Adipose tissue (tissue), 3 donors: ENCODE measurements around the gene RFTN1. TPM values are rescaled to one million over a fixed set of nuclear protein-coding genes. Genes with fewer than 3 reads are reported as not detected.

Source experiments
- H3K27ac ChIP-seq: one replicate; pipeline ENCODE4 v1.5.1; 2013; ENCODE audit warnings: low read depth, low read length
- WGBS, 3 donors: extraction: QIAGEN DNeasy Blood & Tissue Kit; methylation state at CpG; one replicate each; pipeline ENCODE4 v1.1.7; 2013; 5-methylcytosine and 5-hydroxymethylcytosine counted together
- polyA plus RNA-seq, 3 donors: library from polyadenylated mRNA; stranded (reverse); fragments of 200-250 nt; gene quantifications; one replicate each; pipeline ENCODE4 v1.2.3, GENCODE V29; 2013
- donor health status: healthy with polysubstance abuse.
- donor health status: Bipolar disorder and iron deficiency.
- donor health status: healthy.

The RFTN1 gene
- polyA plus RNA-seq, 3 donors = 5.7 to 46.0 (median 44.4) TPM

DNA sequence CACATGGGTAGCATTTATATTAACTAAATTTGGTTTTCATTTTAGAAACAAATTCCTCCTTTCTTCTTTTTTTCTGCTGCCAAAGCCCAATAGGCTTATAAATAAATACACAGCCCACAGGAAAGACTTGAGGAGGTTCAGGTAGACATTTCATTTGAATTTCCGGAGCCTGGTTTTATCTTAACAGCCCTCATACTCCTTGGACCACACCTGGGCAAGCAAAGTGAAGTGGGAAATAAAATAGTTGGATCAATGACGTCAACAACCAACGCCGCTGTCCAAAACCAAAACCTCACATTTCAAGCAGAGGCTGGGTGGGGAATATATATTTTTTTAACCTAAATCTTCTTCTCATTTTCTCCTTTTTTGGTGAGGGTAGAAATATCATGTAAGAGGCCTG lies 53.2 kb downstream of the RFTN1 start:
- no peak overlapping the region for H3K27ac ChIP-seq
- WGBS, 3 donors = 79 to 96% (median 93%) methylated on average over 4 of the region's 4 CpGs

DNA sequence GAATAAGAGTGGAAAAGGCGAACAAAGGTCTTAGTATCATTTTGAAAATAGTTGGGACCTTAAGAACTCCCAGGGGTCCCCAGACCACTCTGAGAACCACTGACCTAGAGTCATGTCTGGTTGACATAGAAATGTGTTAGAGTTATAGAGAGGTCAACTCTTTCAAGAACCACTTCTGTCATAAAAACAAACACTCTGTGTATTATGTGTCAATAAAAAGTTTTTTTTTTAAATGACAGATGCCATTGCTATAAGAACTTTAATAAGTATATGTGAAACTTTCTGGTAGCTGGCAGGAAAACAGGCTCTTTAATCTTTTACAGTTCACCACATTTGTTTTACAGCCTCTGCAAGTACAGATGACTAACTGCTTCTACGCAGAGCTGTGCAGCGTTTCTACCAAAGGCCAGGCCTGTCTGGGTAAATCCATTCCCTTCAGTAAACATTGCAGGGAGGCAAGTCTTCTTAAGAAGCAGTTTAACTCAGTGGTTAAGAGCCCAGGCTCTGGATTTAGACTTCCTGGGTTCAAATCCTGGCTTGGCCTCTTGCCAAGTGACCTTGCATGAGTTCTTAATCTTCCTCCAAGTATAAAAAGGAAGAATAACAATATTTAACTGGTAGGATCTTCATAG lies 56.6 kb downstream of the RFTN1 start:
- WGBS, 3 donors = 76 to 86% (median 79%) methylated on average over 3 of the region's 3 CpGs
- H3K27ac ChIP-seq = no peak overlapping the region

DNA sequence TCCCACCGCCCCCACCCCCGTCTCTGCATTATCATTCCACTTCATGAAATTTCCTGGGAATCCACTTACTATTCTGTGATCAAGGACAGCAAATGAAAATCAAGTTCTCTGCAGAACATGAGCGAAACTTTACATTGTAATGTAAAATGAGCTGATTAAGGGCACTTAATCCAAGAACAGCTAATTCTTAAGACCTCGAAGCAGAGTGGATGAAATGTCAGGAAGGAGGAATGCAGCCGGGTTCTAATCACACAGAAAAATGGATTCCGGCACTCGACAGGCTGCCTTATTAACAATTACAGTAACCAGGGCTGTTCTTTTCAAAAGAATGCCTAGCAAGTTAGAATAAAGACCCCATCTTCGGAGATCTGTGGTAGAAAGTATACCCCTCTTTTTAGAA lies 57.5 kb downstream of the RFTN1 start:
- H3K27ac ChIP-seq = no peak overlapping the region
- 79 to 95% (median 94%) methylated on average over 8 of the region's 8 CpGs for WGBS, 3 donors

DNA sequence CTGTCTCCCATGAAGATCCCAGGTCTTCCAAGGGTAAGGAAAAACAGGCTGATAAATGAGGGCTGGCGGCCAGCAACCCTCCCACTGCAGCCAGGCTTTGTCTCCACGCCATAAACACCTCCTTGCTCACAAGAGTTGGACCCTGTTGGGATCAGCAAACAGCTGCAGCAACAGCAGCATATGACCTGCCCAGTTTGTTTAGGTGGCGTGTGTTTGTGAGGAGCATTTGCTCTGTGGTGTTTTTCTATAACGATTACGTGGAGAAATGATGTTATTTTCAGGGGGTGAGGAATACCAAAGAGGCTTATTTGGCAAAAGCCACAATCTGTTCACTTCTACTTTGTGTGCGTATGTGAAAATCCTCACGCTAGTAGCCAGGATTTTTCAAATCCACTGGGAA lies 58.5 kb downstream of the RFTN1 start:
- 65 to 73% (median 67%) methylated on average over 7 of the region's 7 CpGs for WGBS, 3 donors
- no peak overlapping the region for H3K27ac ChIP-seq

DNA sequence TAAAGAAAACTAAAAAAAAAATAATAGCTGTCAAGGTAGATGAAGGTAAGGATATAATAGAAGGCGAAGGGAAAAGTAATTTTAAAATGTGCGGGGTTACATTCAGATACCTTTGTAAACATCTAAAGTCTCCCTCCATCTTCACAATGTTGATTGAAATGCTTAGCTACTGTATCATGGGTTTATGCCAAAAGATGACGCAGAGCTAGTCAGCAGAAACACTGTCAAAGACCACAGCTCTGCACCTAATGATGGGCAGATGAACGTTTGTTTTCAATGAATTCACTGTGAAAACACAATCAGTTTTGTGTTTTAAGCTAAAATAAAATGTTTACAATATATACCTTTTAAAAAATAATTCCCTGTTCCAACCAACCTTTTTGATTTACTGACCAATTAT lies 61.2 kb downstream of the RFTN1 start:
- no peak overlapping the region for H3K27ac ChIP-seq
- 78 to 87% (median 79%) methylated on average over 4 of the region's 4 CpGs for WGBS, 3 donors

DNA sequence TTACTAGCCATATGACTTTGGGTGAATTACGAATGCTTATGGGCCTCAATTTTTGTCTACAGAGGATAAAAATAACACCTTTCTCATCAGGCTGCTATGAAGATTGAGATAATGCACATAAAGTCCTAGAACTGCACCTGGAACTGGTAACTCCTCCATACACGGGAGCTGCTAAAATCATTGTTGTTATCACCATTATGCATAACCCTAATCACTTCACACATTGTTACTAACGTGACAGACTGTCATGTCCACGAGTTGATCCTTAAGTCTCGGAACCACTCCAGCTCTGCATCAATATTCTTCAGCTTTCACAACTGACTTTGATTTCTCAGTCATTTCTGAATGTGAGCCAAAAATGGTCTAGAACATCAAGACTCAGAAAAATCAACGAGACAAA lies 64.1 kb downstream of the RFTN1 start:
- no peak overlapping the region for H3K27ac ChIP-seq
- 63 to 73% (median 67%) methylated on average over 6 of the region's 6 CpGs for WGBS, 3 donors

DNA sequence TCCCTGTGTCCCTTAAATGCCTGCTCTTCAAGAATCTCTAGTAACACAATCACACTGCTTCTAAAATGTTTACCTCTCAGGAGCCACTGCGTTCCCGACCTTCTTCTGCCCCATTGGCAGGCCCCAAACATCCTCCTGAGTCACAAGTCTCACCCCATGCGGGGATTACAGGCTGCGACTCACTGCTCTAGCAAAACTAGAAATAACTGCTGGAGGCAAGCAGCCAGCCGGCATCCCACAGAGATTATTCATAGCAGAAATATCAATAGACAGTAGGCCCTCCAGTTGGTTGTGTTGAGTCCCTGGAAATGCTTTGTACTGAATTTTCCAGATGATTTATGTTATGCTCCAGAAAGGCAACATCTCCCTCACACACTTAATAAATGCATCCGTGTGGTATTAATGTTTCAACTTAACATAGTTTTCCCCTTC lies 64.8 kb downstream of the RFTN1 start:
- 42 to 61% (median 52%) methylated on average over 6 of the region's 6 CpGs for WGBS, 3 donors
- H3K27ac ChIP-seq = no peak overlapping the region

DNA sequence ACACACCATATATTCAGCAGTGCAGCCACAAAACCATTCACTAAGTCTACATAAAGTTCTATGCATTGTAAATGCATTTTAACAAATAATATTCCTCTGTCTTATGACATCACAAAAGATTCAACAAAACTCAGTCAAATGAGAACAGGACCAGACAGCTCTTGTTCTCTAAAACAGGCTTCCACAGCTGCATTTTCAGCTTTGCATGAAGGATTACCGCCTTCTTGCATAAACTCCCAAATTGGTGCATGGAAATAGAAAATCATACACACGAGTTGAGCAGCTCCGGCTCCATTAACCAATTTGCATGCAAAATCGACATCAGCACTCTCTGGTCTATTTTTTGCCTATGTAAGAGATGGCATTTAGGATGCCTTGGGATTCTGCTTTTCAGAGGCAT lies 66.4 kb downstream of the RFTN1 start:
- no peak overlapping the region for H3K27ac ChIP-seq
- whole genome bisulfite sequencing, 3 donors = 78 to 94% (median 90%) methylated on average over 4 of the region's 4 CpGs

DNA sequence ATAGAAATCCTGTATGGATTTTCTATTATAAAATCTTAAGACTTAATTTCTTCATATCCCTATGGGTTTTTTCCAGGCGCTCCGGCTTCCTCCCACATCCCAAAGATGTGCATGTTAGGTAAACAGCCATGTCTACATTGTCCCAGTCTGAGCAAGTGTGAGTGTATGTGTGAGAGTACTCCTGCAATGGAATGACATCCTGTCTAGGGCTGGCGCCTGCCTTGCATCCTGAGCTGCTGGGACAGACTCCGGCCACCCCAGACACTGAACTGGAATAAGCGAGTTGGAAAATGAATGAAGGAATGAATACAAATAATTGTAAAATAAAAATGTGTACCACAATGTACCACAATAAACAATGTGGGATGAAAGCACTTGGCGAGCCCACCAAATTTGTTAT lies 69.2 kb downstream of the RFTN1 start:
- WGBS, 3 donors = 80 to 93% (median 87%) methylated on average over 6 of the region's 6 CpGs
- H3K27ac ChIP-seq = no peak overlapping the region

DNA sequence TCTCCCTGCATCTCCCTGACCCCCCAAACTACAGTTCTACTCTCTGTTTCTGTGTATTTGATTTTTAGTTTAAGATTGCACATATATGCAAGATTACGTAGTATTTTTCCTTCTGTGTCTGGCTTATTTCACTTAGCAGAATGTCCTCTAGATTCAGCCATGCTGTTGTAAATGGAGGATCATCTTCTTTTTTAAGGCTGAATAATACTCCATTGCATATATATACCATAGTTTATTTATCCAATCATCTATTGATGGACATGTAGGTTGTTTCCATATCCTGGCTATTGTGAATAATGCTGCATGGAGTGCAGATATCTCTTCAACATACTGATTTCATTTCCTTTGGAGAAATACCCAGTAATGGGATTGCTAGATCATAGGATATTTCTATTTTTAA lies 70.8 kb downstream of the RFTN1 start:
- WGBS, 3 donors = 97 to 100% (median 99%) methylated on average over 1 of the region's 1 CpG
- no peak overlapping the region for H3K27ac ChIP-seq

DNA sequence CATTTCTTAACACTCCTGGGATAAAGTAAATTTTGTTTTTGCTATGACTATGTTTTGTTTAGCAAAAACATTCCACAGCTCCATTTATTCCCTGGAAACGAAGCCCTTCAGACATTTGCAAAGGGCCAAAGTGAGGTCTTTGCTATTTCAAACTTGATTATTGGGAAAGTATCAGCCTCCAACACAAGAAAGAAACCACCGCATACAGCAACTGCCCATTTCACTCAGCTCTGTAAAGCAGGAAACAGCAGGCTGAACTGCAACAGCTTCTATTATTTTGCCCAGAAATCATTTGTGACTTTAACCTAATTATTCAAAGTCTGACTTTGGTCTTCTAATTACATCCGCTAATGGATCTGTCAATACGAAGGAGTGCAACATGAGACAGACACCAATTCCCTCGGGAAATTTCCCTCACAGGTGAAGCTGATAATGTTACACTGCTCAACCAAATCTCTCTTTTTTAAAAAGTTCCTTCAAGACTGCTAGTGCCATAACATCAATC lies 72.1 kb downstream of the RFTN1 start:
- no peak overlapping the region for H3K27ac ChIP-seq
- 18 to 24% (median 21%) methylated on average over 5 of the region's 5 CpGs for WGBS, 3 donors

DNA sequence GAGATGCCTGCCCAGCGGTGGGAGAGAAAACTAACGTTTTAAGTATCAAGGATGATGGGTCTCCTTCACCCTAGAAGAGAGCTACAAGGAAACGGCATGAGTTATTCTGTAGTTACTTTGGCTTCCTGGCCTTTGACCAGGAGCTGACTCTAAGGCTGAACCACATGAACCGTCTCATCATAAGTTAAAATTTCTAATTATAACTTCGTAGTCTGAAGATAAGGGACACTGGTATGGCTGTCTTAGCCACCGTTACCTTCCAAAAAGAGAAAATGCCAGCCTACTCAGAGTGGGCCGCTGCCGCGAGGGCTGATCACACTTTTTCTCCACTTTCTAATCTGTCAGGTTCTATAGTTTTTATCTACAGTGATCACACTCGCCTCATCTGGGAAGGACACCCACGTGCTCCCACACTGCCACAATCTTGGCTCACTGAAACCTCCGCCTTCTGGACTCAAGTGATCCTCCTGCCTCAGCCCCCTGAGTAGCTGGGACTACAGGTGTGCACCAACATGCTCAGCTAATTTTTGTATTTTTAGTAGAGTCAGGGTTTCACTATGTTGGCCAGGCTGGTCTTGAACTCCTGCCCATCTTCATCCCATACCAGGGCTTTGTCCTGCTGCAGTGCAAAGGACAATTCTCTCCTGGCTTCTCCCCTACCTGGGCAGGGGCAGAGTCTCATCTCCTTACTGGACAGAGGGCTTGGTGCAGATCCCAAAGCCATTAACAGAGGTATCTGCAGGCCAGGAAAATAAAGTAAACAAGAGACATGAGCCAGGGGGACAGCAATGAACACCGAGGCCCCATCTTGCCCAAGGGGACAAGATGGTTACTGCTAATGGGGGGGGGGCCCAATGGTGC lies 73.4 kb downstream of the RFTN1 start:
- WGBS, 3 donors = 67 to 79% (median 73%) methylated on average over 13 of the region's 13 CpGs
- H3K27ac ChIP-seq = no peak overlapping the region

DNA sequence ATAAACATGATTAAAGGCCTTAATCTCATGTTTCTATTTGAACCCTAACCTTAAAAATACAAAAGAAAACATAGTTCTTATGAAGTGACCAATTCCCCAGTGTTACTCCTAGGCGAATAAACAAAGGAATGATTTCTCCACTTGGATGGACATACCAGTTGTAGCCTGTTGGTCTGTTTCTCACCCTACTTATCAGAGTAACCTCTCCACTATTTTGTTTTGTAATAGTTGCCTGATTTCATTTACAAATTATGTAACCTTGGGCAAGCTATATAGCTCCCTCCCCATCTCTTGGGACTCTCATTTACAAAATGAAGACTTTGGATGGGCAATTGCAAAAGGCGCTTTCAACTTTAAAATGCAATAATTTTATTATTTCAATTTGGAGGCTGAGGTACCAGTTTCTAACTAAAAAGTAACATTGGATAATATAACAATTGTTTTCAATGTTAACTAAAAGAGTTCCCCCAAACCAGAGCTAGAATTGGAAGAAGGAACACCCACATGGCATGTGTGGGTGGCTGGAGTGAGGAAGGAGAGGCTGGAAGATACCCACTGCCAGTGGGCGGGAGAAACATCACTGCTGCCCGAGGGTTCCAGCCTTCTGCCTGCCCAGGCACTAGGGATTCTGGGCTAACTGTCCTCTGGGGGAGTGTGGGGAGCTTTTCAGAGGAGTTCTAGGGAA lies 74.2 kb downstream of the RFTN1 start:
- 58 to 71% (median 66%) methylated on average over 4 of the region's 4 CpGs for WGBS, 3 donors
- no peak overlapping the region for H3K27ac ChIP-seq

DNA sequence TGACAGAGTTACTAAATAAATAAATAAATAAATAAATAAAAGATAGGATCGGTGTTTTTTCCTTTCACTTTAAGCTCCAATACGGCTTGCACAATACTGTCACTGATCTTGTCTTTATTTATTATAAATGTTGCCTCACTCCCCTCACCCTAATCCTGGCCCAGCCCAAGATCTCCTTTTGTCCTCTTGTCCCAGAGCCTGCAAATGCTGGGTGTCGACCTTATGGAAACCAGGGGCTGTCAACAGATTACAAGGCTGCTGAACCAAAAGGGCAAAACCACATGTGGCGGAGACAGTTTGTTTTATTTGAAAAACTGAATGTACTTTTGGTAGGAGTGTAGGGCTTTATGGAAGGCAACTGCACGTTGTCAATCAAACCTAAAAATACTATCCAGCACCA lies 75.9 kb downstream of the RFTN1 start:
- 71 to 78% (median 77%) methylated on average over 5 of the region's 5 CpGs for WGBS, 3 donors

DNA sequence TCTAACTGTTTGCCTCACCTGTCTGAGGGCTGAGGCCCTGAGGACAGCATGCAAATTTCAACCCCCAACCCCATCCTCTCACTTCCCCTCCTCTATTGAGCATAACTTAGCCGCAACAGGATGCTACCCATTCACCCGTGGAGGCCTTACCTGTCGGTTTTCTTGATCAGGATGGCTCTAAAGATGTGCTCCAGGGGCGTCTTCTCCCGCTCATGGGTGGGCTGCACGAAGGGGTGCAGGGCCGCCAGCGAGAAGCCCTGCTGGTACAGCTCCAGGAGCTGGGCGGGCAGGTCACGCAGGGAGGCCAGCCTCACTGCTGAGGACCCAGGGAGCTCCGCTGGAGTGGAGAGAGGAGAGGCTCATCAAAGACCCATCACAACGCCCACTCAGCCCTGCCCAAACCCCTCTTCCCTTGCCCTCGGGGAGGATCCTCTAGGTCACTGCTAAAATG lies 79.8 kb downstream of the RFTN1 start:
- no peak overlapping the region for H3K27ac ChIP-seq
- 88 to 94% (median 92%) methylated on average over 12 to 13 of the region's 13 CpGs for WGBS, 3 donors

More for the DNA sequence above, 75.9 kb downstream of the RFTN1 start:
- H3K27ac ChIP-seq = no peak overlapping the region

DNA sequence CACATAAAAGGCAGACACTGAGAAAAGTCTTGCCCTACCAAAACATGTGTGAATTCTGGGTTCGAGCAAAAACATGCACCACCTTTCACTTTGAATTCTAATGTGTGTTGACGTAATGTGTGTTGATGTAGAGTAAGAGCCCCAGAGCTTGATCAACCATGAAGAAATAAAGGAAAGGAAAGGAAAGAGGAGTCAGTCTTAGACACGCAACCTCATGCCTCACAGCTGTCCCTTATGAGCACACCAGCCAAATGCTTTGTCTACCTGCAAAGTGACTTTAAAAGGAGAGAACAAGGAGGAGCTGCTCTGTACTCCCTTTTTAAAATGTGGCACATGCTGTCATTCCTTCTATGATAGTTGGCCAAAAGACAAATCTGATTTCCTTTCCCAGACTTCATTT lies 80.8 kb downstream of the RFTN1 start:
- H3K27ac ChIP-seq = no peak overlapping the region
- WGBS, 3 donors = 63 to 81% (median 67%) methylated on average over 3 of the region's 3 CpGs

DNA sequence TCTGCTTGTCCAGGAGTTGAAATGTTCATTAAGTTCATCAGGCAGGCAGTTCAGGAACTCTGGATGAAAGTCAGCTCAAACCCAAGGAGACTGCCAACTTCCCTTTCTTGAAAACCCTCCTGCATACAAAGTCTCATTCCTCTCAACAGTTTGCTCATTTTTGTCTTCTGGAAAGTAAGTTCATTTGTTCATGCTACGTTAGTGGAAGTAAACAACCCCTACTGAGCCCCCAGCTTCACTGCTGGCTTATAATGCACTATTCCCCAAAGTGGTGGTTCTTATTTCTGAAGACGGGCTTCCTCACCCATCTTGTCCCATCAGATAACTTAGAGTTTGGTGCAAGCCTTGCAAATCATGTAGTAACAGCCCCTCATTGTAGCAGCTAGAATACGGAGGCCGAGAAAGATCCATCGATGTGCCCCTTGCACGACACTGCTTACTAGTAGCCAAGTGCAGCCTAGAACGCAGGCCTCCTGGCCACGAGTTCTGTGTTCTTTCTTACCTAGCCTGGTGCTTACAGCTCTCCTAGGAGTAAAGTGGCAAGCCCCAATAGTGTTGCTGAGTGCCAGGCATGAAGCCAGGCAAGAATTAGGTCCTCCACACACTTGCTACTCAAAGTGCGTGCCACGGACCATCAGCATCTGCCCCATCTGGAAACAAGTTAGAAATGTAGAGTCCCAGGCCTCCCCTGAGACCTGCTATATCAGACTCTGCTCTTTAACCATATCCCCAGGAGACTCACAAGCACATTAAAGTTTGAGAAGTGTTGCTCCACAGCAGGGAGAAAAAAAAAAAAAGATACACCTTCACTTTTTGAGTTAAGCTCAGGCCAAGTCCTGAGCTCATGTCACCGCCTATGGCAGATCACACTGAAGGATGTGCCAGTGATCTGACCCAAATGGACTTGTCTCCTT lies 82.5 kb downstream of the RFTN1 start:
- 88% methylated on average over 11 of the region's 11 CpGs for WGBS, 3 donors

DNA sequence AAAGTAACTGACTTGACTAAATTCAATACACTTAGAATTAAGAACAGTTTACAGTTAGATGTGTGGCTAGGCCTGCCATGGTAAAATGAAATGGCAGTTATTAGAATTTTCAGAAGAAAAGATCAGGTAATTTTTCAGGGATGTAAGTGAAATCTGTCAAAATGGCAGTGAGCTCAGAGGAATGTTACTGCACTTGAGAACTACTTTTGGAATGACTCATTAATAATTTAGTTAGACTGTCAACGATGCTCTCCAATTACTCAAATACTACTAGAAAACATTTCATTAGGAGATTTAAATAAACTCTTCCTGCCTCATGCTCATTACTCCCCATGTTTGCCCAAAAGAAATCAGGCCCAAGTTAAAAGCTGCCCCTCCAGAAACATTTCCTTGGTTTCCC lies 84.4 kb downstream of the RFTN1 start:
- H3K27ac ChIP-seq = no peak overlapping the region
- 42 to 71% (median 70%) methylated on average over 1 of the region's 1 CpG for WGBS, 3 donors

More for the DNA sequence above, 82.5 kb downstream of the RFTN1 start:
- no peak overlapping the region for H3K27ac ChIP-seq
